Measurements from ENCODE around the gene ASCL5. TPM values are rescaled to one million over a fixed set of nuclear protein-coding genes. Genes with fewer than 3 reads are reported as not detected.

Gene ASCL5
- total and polyA plus RNA-seq, 12 donors = 0.10 TPM; not detected in 11

DNA sequence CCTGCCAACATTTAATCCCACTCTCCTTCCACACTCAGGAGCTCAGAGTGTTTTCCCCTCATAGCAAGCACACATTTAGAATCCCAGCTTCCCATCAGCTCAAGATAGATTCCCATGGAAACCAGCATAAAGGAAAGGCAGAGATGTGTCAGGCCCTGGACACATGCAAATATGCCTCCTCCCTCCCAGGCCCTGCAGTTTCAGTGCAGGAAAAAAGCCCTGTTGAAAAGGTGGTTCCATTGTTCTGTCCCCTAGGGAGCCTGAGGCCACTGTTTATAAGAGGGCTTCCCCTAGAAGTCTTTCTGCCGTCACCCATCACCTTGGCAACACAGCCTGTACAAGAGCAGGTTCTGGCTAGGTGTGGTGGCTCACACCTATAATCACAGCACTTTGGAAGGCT is 18.4 kb downstream of the ASCL5 start:
- Histone ChIP-seq H3K4me1 (replicated peaks in 1 of 2) (no peaks in the 10 kb centered on the region), H3K4me3 (no peak overlapping the region), H3K36me3 (replicated peaks in 1 of 2) (no peaks in the 10 kb centered on the region), H3K27me3 (no peaks in the 10 kb centered on the region), H3K27ac (no peak overlapping the region), H3K9me3 (replicated peaks in 1 of 3) (no peaks in the 10 kb centered on the region)
- TF ChIP-seq POLR2A (IDR thresholded peaks at IDR 0.05) = no peak
- TF ChIP-seq, protein P1, sequence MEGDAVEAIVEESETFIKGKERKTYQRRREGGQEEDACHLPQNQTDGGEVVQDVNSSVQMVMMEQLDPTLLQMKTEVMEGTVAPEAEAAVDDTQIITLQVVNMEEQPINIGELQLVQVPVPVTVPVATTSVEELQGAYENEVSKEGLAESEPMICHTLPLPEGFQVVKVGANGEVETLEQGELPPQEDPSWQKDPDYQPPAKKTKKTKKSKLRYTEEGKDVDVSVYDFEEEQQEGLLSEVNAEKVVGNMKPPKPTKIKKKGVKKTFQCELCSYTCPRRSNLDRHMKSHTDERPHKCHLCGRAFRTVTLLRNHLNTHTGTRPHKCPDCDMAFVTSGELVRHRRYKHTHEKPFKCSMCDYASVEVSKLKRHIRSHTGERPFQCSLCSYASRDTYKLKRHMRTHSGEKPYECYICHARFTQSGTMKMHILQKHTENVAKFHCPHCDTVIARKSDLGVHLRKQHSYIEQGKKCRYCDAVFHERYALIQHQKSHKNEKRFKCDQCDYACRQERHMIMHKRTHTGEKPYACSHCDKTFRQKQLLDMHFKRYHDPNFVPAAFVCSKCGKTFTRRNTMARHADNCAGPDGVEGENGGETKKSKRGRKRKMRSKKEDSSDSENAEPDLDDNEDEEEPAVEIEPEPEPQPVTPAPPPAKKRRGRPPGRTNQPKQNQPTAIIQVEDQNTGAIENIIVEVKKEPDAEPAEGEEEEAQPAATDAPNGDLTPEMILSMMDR (IDR thresholded peaks at IDR 0.05) = no peak
- WGBS, 4 donors = 67 to 88% (median 79%) methylated on average over 1 of the region's 1 CpG
- no peak for DNase-seq
- intact Hi-C loops (cut with DNase I) = no loop called here

DNA sequence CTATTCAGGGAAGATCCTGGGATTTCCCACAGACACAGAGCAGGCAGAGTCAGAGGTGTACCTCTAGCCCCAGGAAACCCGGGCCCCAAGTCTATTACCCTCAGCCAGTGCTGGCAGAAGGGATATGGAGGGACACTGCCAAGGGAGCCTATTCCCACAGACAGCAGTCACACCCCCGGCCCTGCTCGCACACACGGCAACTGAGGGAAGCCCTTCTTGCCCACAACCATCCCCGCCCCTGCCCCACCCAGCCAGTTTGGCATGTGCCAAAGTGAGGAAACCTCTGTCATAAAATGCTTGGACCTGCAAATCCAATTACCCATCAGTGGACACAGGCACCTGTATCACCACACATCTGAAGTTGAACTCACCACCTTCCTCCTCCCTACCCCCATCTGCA is 21.3 kb downstream of the ASCL5 start:
- TF ChIP-seq, protein P1 (IDR thresholded peaks at IDR 0.05) = no peak
- TF ChIP-seq POLR2A (IDR thresholded peaks at IDR 0.05) = no peak
- 87 to 92% (median 87%) methylated on average over 4 to 5 of the region's 5 CpGs for WGBS, 4 donors
- Histone ChIP-seq H3K27ac (no peak overlapping the region), H3K4me3 (no peak overlapping the region), H3K36me3 (replicated peaks in 1 of 2) (no peaks in the 10 kb centered on the region), H3K27me3 (no peaks in the 10 kb centered on the region), H3K4me1 (replicated peaks in 1 of 2) (no peaks in the 10 kb centered on the region), H3K9me3 (replicated peaks in 1 of 3) (no peaks in the 10 kb centered on the region)
- intact Hi-C loops (cut with DNase I) = no loop called here
- DNase-seq = no peak

DNA sequence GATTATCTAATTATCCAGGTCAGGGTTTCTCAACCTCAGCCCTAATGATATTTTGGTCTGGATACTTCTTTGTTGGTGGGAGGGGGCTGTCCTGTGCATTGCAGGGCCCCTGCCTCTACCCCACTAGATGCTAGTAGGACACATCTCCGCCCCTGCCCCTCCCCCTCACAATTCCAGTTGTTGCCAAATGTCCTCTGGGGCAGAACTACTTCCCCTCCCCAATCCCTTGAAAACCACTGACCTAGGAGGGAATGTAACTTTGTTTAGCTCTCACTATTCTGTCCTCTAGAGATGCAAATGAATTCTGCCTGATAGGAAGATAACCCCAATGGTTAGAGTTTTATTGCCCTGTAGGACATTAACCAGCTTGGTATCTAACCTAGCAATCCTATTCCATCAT is 22.8 kb downstream of the ASCL5 start:
- H3K36me3 ChIP-seq (replicated peaks in 1 of 2) = no peaks in the 10 kb centered on the region
- H3K27ac ChIP-seq = no peak overlapping the region
- no peak for TF ChIP-seq POLR2A (IDR thresholded peaks at IDR 0.05)
- TF ChIP-seq, protein P1 (IDR thresholded peaks at IDR 0.05) = no peak
- WGBS, 4 donors = 59 to 83% (median 69%) methylated on average over 1 of the region's 1 CpG
- no peak overlapping the region for H3K4me3 ChIP-seq
- intact Hi-C loops (cut with DNase I) = no loop called here
- H3K4me1 ChIP-seq (replicated peaks in 1 of 2) = no peaks in the 10 kb centered on the region
- H3K27me3 ChIP-seq = no peaks in the 10 kb centered on the region
- H3K9me3 ChIP-seq (replicated peaks in 1 of 3) = no peaks in the 10 kb centered on the region
- DNase-seq = no peak

DNA sequence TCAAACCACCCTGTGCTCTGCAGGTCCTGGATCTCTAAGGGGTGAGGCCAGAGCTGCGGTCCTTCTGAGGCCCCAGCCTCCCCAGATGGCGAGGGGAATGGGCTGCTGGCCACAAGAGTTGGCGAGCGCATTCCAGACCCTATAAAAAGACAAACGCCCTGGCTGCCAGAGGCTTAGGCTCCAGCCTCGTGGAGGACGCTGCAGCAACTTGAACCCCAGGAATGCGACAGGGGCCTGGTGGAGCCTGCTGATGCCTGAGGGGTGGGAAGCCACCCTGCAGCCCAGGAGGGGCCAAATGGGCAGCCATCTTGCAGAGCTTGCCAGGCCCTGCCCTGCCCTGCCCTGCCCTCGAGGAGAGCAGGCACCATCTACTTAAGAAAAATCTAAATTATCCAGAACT is 23.3 kb downstream of the ASCL5 start:
- H3K4me1 ChIP-seq (replicated peaks in 1 of 2) = no peaks in the 10 kb centered on the region
- intact Hi-C loops (cut with DNase I) = no loop called here
- H3K27me3 ChIP-seq = no peaks in the 10 kb centered on the region
- no peaks in the 10 kb centered on the region for H3K9me3 ChIP-seq (replicated peaks in 1 of 3)
- no peak for TF ChIP-seq POLR2A (IDR thresholded peaks at IDR 0.05)
- TF ChIP-seq, protein P1 (IDR thresholded peaks at IDR 0.05) = no peak
- no peak overlapping the region for H3K27ac ChIP-seq
- 67 to 85% (median 78%) methylated on average over 1 to 9 of the region's 9 CpGs for WGBS, 4 donors
- no peak for DNase-seq
- H3K36me3 ChIP-seq (replicated peaks in 1 of 2) = no peaks in the 10 kb centered on the region
- no peak overlapping the region for H3K4me3 ChIP-seq

Measured in adrenal gland (tissue), 12 donors.